ENCODE measurements around the gene SNX12.
"Not testable (repeated sequence)": the region's sequence is repeated elsewhere in the genome, so short reads cannot be mapped to it uniquely, and the experiment has no call there.

The SNX12 gene

DNA sequence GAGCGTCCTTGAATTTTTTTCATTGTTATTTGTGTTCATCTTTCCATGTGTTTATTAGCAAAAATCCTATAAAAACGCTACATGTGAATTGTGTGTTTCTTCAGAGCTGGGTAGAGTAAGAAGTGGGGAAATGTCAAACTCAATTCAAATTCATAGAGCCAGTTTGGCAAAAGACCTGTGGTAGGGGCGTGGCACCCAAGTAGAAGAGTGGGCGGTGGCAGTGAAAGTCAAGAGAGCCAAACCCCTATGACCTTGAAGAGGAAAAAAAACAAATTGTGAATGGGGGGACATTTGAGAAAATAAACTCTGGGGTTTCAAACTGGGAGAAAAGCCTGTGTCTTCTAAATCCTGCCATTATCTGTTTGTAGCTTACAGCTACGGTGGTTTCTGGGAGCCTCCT is 23.1 kb upstream of the SNX12 start:
- no peak for DNase-seq (ENCODE audit: low read depth in 2 of 2)

GRCh38 chrX:71085900-71086299 is 17.8 kb upstream of the SNX12 start:
- DNase-seq (ENCODE audit: low read depth in 2 of 2), result no peak

GRCh38 chrX:71082822-71083221 is 14.7 kb upstream of the SNX12 start:
- no peak for DNase-seq (ENCODE audit: low read depth in 2 of 2)

DNA sequence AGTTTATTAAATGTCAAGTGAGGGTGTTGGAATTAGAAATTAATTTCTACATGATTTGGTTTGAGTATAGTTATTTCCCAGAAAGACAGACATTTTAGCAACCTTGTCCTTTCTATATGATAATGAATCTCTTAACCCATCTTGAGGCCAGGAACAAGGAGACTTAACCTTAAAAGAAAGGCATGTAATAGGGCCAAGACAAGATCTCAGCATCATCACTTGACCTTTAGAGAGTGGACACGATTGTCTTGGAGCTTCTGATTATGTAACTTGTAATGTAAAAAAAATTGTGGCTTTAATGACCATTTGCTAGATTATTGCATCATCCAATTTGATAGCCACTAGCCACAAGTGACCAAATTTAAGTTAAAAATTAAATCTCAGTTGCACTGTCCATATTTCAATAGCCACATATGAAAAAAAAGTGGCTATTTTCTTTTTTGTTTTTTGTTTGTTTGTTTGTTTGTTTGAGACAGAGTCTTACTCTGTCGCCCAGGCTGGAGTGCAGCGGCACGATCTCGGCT is 14.1 kb upstream of the SNX12 start:
- no peak for DNase-seq (ENCODE audit: low read depth in 2 of 2)

- no peak for DNase-seq (ENCODE audit: low read depth in 2 of 2)
These were observed 13.4 kb upstream of the SNX12 start for GRCh38 chrX:71081330-71082123.

DNA sequence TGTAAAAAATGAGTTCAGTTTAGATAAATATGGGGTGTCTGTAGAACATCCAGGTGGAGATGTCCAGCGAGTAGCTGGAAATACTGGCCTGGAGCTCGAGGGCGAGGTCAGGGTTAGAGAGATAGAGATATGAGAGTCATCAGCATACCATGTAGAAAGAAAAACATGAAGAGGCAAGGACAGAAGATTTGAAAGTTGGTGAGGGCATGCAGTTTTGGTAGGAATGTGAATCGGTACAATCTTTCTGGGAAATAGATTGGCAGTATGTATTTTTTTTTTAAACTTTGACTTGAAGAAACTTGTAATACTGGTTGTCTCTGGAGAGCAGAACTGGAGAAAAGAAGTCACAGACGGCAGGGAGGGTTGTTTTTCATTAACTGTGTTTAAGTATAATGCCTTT is 2.4 kb upstream of the SNX12 start:
- no peak for DNase-seq (ENCODE audit: low read depth in 2 of 2)

DNA sequence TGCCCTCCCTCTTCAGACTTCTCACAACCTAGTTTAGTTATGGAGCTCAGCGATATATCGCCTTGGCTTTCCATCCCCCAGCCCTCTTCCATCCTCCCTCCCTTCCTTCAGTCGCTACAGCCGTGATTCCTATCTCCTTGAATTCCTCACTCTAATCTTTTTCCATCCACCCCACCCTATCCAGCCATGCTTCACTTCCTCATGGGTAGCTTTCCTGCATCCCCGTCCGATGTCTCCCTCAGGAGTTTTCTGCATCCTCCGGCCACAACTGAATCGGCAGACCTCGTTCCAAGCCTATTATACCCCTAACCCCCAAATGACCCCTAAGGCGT is 456 bp downstream of the SNX12 start:
- no peak for DNase-seq (ENCODE audit: low read depth in 2 of 2)

DNA sequence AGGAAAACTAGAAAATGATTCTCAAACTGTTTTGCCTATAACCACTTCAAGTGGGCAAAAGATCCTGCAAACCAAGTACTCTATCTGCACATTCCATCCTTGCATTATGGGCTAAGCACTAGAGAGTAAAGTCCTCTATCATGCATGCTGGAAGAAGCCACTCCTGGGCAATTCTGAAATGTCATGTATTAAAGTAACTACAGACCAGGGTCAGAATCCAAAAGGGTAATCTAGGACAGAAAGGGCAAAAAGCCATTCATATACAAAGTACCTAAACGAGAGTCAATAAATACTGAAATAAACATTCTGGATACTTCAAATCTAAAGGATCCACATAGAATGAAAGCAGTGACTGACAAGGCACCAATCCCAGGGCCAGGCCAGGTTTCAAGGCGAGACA is 1.0 kb downstream of the SNX12 start:
- DNase-seq (ENCODE audit: low read depth in 2 of 2), result no peak

GRCh38 chrX:71060127-71060526 is 8.0 kb downstream of the SNX12 start:
- no peak for DNase-seq (ENCODE audit: low read depth in 2 of 2)

- no peak for DNase-seq (ENCODE audit: low read depth in 2 of 2)
These were observed 10.1 kb downstream of the SNX12 start for GRCh38 chrX:71057848-71058530.

- no peak for DNase-seq (ENCODE audit: low read depth in 2 of 2)
These were observed 11.3 kb downstream of the SNX12 start for GRCh38 chrX:71056867-71057266.

- DNase-seq (ENCODE audit: low read depth in 2 of 2), result no peak
These were observed 14.9 kb downstream of the SNX12 start for GRCh38 chrX:71053217-71053621.

DNA sequence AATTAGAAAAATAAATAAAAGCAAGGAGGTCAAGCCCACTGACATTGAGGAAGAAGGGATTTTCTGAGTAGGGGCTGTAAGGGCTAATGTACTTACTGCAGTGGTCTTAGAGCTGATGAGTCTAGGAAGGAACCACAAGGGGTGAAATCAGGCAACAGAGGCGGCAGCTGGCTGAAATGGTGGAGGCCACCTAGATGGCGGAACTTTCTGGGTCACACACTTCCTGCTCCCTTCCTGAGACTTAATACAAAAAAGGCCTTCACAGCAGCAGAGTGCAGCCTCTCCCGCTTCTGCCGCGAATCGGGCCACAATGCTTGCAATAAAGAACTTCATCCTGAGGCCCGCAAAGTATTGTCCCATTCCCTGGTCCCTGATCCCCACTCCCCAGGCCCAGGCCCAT is 15.4 kb downstream of the SNX12 start:
- no peak for DNase-seq (ENCODE audit: low read depth in 2 of 2)

- DNase-seq (ENCODE audit: low read depth in 2 of 2), result not testable (repeated sequence)
These were observed 20.2 kb downstream of the SNX12 start for GRCh38 chrX:71047891-71048290.

GRCh38 chrX:71017396-71017939 is 50.7 kb downstream of the SNX12 start:
- no peak for DNase-seq (ENCODE audit: low read depth in 2 of 2)

All from stimulated activated CD8-positive, alpha-beta memory T cell treated with anti-CD3 and anti-CD28 coated beads, Interleukin-7, amount 100 ng/mL, for 1 hour (primary cell).